ENCODE measurements around the gene MLLT10.
"Not testable (repeated sequence)": the region's sequence is repeated elsewhere in the genome, so short reads cannot be mapped to it uniquely, and the experiment has no call there.

The MLLT10 gene

GRCh38 chr10:21699575-21699974 lies 165.5 kb downstream of the MLLT10 start:
- DNase-seq (ENCODE audit: low read depth): no peak

GRCh38 chr10:21700474-21700873 lies 166.4 kb downstream of the MLLT10 start:
- DNase-seq (ENCODE audit: low read depth): no peak

GRCh38 chr10:21702633-21703111 lies 168.6 kb downstream of the MLLT10 start:
- no peak for DNase-seq (ENCODE audit: low read depth)

GRCh38 chr10:21705142-21705827 lies 171.3 kb downstream of the MLLT10 start:
- DNase-seq (ENCODE audit: low read depth): no peak

- DNase-seq (ENCODE audit: low read depth): no peak
Measured at GRCh38 chr10:21705828-21706176, 171.8 kb downstream of the MLLT10 start.

- no peak for DNase-seq (ENCODE audit: low read depth)
Measured at GRCh38 chr10:21707498-21707897, 173.5 kb downstream of the MLLT10 start.

- no peak for DNase-seq (ENCODE audit: low read depth)
Measured at GRCh38 chr10:21712975-21713374, 178.9 kb downstream of the MLLT10 start.

GRCh38 chr10:21715531-21716195 lies 181.6 kb downstream of the MLLT10 start:
- DNase-seq (ENCODE audit: low read depth): peak; percentile 85

- DNase-seq (ENCODE audit: low read depth): not testable (repeated sequence)
Measured at GRCh38 chr10:21717437-21718054, 183.5 kb downstream of the MLLT10 start.

- no peak for DNase-seq (ENCODE audit: low read depth)
Measured at GRCh38 chr10:21719502-21719901, 185.5 kb downstream of the MLLT10 start.

GRCh38 chr10:21720090-21720489 lies 186.1 kb downstream of the MLLT10 start:
- DNase-seq (ENCODE audit: low read depth): peak; percentile 30

GRCh38 chr10:21721000-21721665 lies 187.1 kb downstream of the MLLT10 start:
- DNase-seq (ENCODE audit: low read depth): peak; percentile 74

- no peak for DNase-seq (ENCODE audit: low read depth)
Measured at GRCh38 chr10:21722209-21722608, 188.2 kb downstream of the MLLT10 start.

GRCh38 chr10:21724020-21724589 lies 190.1 kb downstream of the MLLT10 start:
- peak; percentile 44 for DNase-seq (ENCODE audit: low read depth)

GRCh38 chr10:21724687-21725367 lies 190.8 kb downstream of the MLLT10 start:
- peak; percentile 99 for DNase-seq (ENCODE audit: low read depth)

- peak; percentile 48 for DNase-seq (ENCODE audit: low read depth)
Measured at GRCh38 chr10:21726601-21727225, 192.7 kb downstream of the MLLT10 start.

- no peak for DNase-seq (ENCODE audit: low read depth)
Measured at GRCh38 chr10:21727452-21728168, 193.6 kb downstream of the MLLT10 start.

GRCh38 chr10:21728618-21729017 lies 194.6 kb downstream of the MLLT10 start:
- no peak for DNase-seq (ENCODE audit: low read depth)

- peak; percentile 77 for DNase-seq (ENCODE audit: low read depth)
Measured at GRCh38 chr10:21732067-21732772, 198.2 kb downstream of the MLLT10 start.

GRCh38 chr10:21733710-21734109 lies 199.7 kb downstream of the MLLT10 start:
- DNase-seq (ENCODE audit: low read depth): no peak
